ENCODE measurements around the gene CASTOR2. TPM values are rescaled to one million over a fixed set of nuclear protein-coding genes. Genes with fewer than 3 reads are reported as not detected.
"Not testable (repeated sequence)": the region's sequence is repeated elsewhere in the genome, so short reads cannot be mapped to it uniquely, and the experiment has no call there.

Gene CASTOR2
- total and polyA plus RNA-seq, 2 of the 13 experiments (the other 11 are each of a cell fraction or from before 2014, with no cell fraction given): 7.0 to 8.7 TPM

DNA sequence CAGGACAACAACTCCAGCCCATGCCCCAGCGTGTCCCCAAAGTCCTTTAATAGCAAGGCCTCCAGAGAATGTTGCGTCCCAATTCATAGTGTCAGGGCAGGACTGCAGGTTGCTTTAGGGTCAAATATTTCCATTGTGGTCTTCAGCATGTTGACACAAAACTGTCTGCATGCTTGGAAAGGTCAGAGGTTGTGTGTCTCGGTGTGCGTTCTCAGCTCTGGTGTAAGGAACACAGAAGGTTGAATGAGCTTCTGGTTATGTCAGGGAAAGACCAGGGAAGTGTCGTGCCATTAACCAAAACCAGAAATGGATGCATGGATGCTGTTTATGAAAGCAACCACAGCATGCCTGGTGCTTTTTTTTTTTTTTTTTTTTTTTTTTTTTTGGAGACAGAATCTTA is 31.9 kb downstream of the CASTOR2 start (continued):
- TF ChIP-seq TCF7 (IDR thresholded peaks at IDR 0.05; ENCODE audit: low read depth) (0 out of 2 replicates have a peak, but pooled peaks have one; percentile 8), NR2F6 (IDR thresholded peaks at IDR 0.05) (peak; percentile 93), NR2F6 (CRISPR knock-in tag; IDR thresholded peaks at IDR 0.05) (peak; percentile 97), MED1 (CRISPR knock-in tag; IDR thresholded peaks at IDR 0.05) (0 out of 2 replicates have a peak, but pooled peaks have one; percentile 32), SKIL (CRISPR knock-in tag; IDR thresholded peaks at IDR 0.05; ENCODE audit: borderline replicate concordance) (peak; percentile 93), NCOA2 (CRISPR knock-in tag; IDR thresholded peaks at IDR 0.05) (peak; percentile 63), RXRA (CRISPR knock-in tag; IDR thresholded peaks at IDR 0.05) (peak; percentile 89), FOSL2 (CRISPR knock-in tag; IDR thresholded peaks at IDR 0.05) (peak; percentile 63), HMG20A (CRISPR knock-in tag; IDR thresholded peaks at IDR 0.05; ENCODE audit: borderline replicate concordance) (peak; percentile 69; the same call in 1 of the 2 replicates), THRA (CRISPR knock-in tag; IDR thresholded peaks at IDR 0.05; ENCODE audit: borderline replicate concordance) (peak; percentile 93; the same call in 1 of the 2 replicates), SAP130 (CRISPR knock-in tag; IDR thresholded peaks at IDR 0.05; ENCODE audit: low read depth) (peak; percentile 63), CBX5 (CRISPR knock-in tag; IDR thresholded peaks at IDR 0.05; ENCODE audit: borderline replicate concordance) (0 out of 2 replicates have a peak, but pooled peaks have one; percentile 19), TBX2 (CRISPR knock-in tag; IDR thresholded peaks at IDR 0.05; ENCODE audit: borderline replicate concordance) (peak; percentile 38; the same call in 1 of the 2 replicates), FOXO1 (CRISPR knock-in tag; IDR thresholded peaks at IDR 0.05) (peak; percentile 23; the same call in 1 of the 2 replicates), GFI1 (CRISPR knock-in tag; IDR thresholded peaks at IDR 0.05; ENCODE audit: borderline replicate concordance) (0 out of 2 replicates have a peak, but pooled peaks have one; percentile 42), ZNF331 (CRISPR knock-in tag; IDR thresholded peaks at IDR 0.05) (0 out of 2 replicates have a peak, but pooled peaks have one; percentile 40), SALL1 (CRISPR knock-in tag; IDR thresholded peaks at IDR 0.05) (peak; percentile 51; the same call in 1 of the 2 replicates), NR2F2 (IDR thresholded peaks at IDR 0.05; ENCODE audit: borderline replicate concordance, low read depth) (peak; percentile 86), SOX6 (CRISPR knock-in tag; IDR thresholded peaks at IDR 0.05) (peak; percentile 83), SIX1 (CRISPR knock-in tag; IDR thresholded peaks at IDR 0.05; ENCODE audit: borderline replicate concordance) (peak; percentile 86; the same call in 1 of the 2 replicates), FOXA1 (CRISPR knock-in tag; IDR thresholded peaks at IDR 0.05) (peak; percentile 93)
- TF ChIP-seq, protein P1, sequence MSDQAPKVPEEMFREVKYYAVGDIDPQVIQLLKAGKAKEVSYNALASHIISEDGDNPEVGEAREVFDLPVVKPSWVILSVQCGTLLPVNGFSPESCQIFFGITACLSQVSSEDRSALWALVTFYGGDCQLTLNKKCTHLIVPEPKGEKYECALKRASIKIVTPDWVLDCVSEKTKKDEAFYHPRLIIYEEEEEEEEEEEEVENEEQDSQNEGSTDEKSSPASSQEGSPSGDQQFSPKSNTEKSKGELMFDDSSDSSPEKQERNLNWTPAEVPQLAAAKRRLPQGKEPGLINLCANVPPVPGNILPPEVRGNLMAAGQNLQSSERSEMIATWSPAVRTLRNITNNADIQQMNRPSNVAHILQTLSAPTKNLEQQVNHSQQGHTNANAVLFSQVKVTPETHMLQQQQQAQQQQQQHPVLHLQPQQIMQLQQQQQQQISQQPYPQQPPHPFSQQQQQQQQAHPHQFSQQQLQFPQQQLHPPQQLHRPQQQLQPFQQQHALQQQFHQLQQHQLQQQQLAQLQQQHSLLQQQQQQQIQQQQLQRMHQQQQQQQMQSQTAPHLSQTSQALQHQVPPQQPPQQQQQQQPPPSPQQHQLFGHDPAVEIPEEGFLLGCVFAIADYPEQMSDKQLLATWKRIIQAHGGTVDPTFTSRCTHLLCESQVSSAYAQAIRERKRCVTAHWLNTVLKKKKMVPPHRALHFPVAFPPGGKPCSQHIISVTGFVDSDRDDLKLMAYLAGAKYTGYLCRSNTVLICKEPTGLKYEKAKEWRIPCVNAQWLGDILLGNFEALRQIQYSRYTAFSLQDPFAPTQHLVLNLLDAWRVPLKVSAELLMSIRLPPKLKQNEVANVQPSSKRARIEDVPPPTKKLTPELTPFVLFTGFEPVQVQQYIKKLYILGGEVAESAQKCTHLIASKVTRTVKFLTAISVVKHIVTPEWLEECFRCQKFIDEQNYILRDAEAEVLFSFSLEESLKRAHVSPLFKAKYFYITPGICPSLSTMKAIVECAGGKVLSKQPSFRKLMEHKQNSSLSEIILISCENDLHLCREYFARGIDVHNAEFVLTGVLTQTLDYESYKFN (CRISPR knock-in tag; conservative IDR thresholded peaks at IDR 0.05): 0 out of 2 replicates have a peak, but pooled peaks have one; percentile 44
- not testable (repeated sequence) for TF ChIP-seq SOX6, FOXA1 (IDR thresholded peaks at IDR 0.05)

Measured in HepG2 (cell line).